ENCODE results near the gene GIMAP1.
A peak's percentile ranks its signal among the peaks of the same experiment; 100 is the strongest.

The GIMAP1 gene

GRCh38 chr7:150685219-150686029, 31.0 kb upstream of the GIMAP1 start, which contains the start of gene GIMAP2:
Gene GIMAP2, plus strand, starts transcription at chr7:150685706. Its CDS starts 1,354 bp downstream, at chr7:150687060.
- Mint-ChIP-seq H3K36me3 (ENCODE audit: low read depth) (no peaks in the 10 kb centered on the region), H3K4me3 (no peak within 1 kb of the TSS), H3K27me3 (ENCODE audit: low read depth, poor library complexity) (peaks cover 10% of the 10 kb centered on the region), H3K27ac (peak within 1 kb of the TSS; percentile 16), H3K4me1 (no peaks in the 10 kb centered on the region), H3K9me3 (peaks cover 27% of the 10 kb centered on the region)
- TF ChIP-seq, protein P1, sequence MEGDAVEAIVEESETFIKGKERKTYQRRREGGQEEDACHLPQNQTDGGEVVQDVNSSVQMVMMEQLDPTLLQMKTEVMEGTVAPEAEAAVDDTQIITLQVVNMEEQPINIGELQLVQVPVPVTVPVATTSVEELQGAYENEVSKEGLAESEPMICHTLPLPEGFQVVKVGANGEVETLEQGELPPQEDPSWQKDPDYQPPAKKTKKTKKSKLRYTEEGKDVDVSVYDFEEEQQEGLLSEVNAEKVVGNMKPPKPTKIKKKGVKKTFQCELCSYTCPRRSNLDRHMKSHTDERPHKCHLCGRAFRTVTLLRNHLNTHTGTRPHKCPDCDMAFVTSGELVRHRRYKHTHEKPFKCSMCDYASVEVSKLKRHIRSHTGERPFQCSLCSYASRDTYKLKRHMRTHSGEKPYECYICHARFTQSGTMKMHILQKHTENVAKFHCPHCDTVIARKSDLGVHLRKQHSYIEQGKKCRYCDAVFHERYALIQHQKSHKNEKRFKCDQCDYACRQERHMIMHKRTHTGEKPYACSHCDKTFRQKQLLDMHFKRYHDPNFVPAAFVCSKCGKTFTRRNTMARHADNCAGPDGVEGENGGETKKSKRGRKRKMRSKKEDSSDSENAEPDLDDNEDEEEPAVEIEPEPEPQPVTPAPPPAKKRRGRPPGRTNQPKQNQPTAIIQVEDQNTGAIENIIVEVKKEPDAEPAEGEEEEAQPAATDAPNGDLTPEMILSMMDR (IDR thresholded peaks at IDR 0.05): no peak
- no peak for DNase-seq

- Mint-ChIP-seq H3K4me3 (no peak overlapping the region), H3K4me1 (no peaks in the 10 kb centered on the region), H3K9me3 (peaks cover 22% of the 10 kb centered on the region), H3K27ac (peak overlapping the region; percentile 16), H3K27me3 (ENCODE audit: low read depth, poor library complexity) (peaks cover 10% of the 10 kb centered on the region), H3K36me3 (ENCODE audit: low read depth) (no peaks in the 10 kb centered on the region)
- no peak for DNase-seq
- TF ChIP-seq, protein P1 (IDR thresholded peaks at IDR 0.05): no peak
Measured at GRCh38 chr7:150686030-150686631, 30.3 kb upstream of the GIMAP1 start.

DNA sequence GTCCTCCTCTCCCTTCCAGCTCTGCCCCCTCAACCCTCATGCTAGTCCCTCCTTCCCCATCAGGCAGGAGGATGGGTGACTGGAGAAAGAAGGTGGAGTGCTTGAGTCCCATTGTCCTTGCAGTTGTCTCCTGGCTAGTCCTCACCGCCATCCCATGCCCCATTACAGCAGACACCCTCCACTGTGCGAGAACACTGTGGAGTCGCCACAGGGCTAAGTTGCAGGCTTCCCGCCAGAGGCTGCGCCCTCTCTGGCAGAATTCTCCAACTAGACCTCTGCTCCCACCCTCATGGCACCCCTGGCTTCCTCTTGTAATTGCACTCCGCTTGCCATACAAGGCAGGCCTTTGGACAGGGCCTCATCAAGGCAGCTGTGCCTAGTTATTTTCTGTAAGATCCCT, 27.8 kb upstream of the GIMAP1 start:
- peaks cover 8% of the 10 kb centered on the region for H3K9me3 Mint-ChIP-seq
- TF ChIP-seq, protein P1 (IDR thresholded peaks at IDR 0.05): no peak
- peaks cover 10% of the 10 kb centered on the region for H3K27me3 Mint-ChIP-seq (ENCODE audit: low read depth, poor library complexity)
- H3K27ac Mint-ChIP-seq: no peak overlapping the region
- H3K4me1 Mint-ChIP-seq: no peaks in the 10 kb centered on the region
- no peaks in the 10 kb centered on the region for H3K36me3 Mint-ChIP-seq (ENCODE audit: low read depth)
- H3K4me3 Mint-ChIP-seq: no peak overlapping the region
- DNase-seq: no peak

DNA sequence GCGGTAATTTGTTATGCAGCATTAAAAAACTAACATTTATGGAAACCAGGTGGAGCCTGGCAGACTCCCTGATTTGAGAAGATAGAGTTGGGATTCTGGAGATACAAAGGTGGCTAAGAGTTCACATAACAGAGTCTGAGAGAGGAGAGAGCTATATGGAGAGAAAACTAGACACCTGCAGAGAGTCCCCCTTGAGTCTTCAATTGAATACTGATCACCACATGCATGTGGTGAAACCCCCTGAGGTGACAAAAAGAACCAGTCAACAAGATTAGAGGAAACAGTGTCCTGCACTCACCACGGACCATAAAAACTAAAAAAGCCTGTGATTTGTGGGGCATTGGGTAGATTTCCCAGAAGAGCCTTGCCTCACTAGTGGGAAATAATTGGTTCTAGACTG, 20.8 kb upstream of the GIMAP1 start:
- no peaks in the 10 kb centered on the region for H3K4me1 Mint-ChIP-seq
- DNase-seq: no peak
- H3K27me3 Mint-ChIP-seq (ENCODE audit: low read depth, poor library complexity): no peaks in the 10 kb centered on the region
- H3K36me3 Mint-ChIP-seq (ENCODE audit: low read depth): no peaks in the 10 kb centered on the region
- no peak overlapping the region for H3K27ac Mint-ChIP-seq
- TF ChIP-seq, protein P1 (IDR thresholded peaks at IDR 0.05): no peak
- H3K4me3 Mint-ChIP-seq: no peak overlapping the region
- peaks cover 39% of the 10 kb centered on the region for H3K9me3 Mint-ChIP-seq

DNA sequence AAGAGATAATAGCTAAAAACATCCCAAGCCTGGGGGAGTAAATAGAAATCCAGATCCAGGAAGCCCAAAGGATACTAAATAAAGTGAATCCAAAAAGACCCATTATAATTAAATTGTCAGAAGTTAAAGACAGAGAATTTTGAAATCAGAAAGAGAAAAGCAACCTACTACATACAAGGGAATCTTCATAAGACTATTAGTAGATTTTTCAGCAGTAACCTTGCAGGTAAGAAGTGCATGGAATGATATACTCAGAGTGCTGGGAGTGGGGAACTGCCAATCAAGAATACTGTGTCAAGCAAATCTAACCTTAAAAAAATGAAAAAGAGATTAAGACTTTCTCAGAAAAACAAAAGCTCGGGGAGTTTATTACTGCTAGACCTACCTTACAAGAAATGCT, 13.2 kb upstream of the GIMAP1 start:
- Mint-ChIP-seq H3K9me3 (peaks cover 64% of the 10 kb centered on the region), H3K27ac (no peak overlapping the region), H3K36me3 (ENCODE audit: low read depth) (peaks cover 16% of the 10 kb centered on the region), H3K4me1 (no peaks in the 10 kb centered on the region), H3K27me3 (ENCODE audit: low read depth, poor library complexity) (peaks cover 3% of the 10 kb centered on the region), H3K4me3 (no peak overlapping the region)
- TF ChIP-seq, protein P1 (IDR thresholded peaks at IDR 0.05): no peak
- DNase-seq: no peak

Data from nephron progenitor cell (in vitro differentiated cells).